Measurements from ENCODE around the gene PLEKHA5.

- TF ChIP-seq EP300 (IDR thresholded peaks at IDR 0.05): no peak
- no peak for TF ChIP-seq POLR2AphosphoS5 (IDR thresholded peaks at IDR 0.05)
- no peak for TF ChIP-seq CTCF (IDR thresholded peaks at IDR 0.05)
- no peak for TF ChIP-seq POLR2A (IDR thresholded peaks at IDR 0.05)
These were observed 286.0 kb downstream of the PLEKHA5 start for GRCh38 chr12:19415563-19415962.
